Caco-2 (cell line): ENCODE data around the gene MRPL27. TPM values are rescaled to one million over a fixed set of nuclear protein-coding genes. Genes with fewer than 3 reads are reported as not detected.

Source experiments
- BruUV-seq: library from RNA; stranded (reverse); fragments of 400-500 nt; replicated peaks from 2 replicates; lab custom pipeline; 2021; lab: Mats Ljungman, UMichigan
- CTCF ChIA-PET: fragments of 300-600 bp; sonication (Branson Sonifier 250); formaldehyde crosslinking; loops from one replicate; lab custom pipeline; 2022; ENCODE audit warnings: antibody characterized with exemption; lab: Charles Lee
- POLR2A ChIA-PET: fragments of 300-600 bp; sonication (Branson Sonifier 250); formaldehyde crosslinking; loops from one replicate; lab custom pipeline; 2022; ENCODE audit warnings: antibody characterized with exemption; lab: Charles Lee
- DNase-seq, 2 experiments: peaks; one replicate each; pipeline versions ENCODE4 v3.0.0 to v3.0.0-alpha.2; 2020 to 2022
- H3K27me3 ChIP-seq: replicated peaks from 2 replicates; pipeline ENCODE4 v1.6.0; 2011; ENCODE audit warnings: low read length; ENCODE audit not compliant: control insufficient read depth, insufficient read depth
- H3K36me3 ChIP-seq: 2 replicates; pipeline ENCODE4 v1.5.1; 2011; ENCODE audit warnings: low read length; ENCODE audit not compliant: control insufficient read depth, insufficient read depth
- H3K4me1 ChIP-seq: fragments of 250-450 bp; sonication (Bioruptor Pico); 2 replicates; pipeline ENCODE4 v1.5.1; 2020; ENCODE audit warnings: mild to moderate bottlenecking
- H3K4me3 ChIP-seq: 2 replicates; pipeline ENCODE4 v1.5.1; 2011; ENCODE audit warnings: low read depth, mild to moderate bottlenecking, control low read depth, low read length
- H3K9me3 ChIP-seq: fragments of 250-450 bp; sonication (Bioruptor Pico); 2 replicates; pipeline ENCODE4 v1.5.1; 2020; ENCODE audit warnings: mild to moderate bottlenecking, moderate library complexity
- H3K27ac Mint-ChIP-seq: one replicate; pipeline ENCODE4 v1.8.0; 2022; ENCODE audit warnings: mixed read lengths; ENCODE audit not compliant: unreplicated experiment
- H3K27me3 Mint-ChIP-seq: one replicate; pipeline ENCODE4 v1.8.0; 2022; ENCODE audit warnings: mixed read lengths; ENCODE audit not compliant: insufficient read depth, unreplicated experiment
- H3K36me3 Mint-ChIP-seq: one replicate; pipeline ENCODE4 v1.8.0; 2022; ENCODE audit warnings: mild to moderate bottlenecking, mixed read lengths; ENCODE audit not compliant: insufficient read depth, unreplicated experiment
- H3K4me1 Mint-ChIP-seq: one replicate; pipeline ENCODE4 v1.8.0; 2022; ENCODE audit warnings: low read depth, mixed read lengths; ENCODE audit not compliant: unreplicated experiment
- H3K4me3 Mint-ChIP-seq: one replicate; pipeline ENCODE4 v1.8.0; 2022; ENCODE audit warnings: mild to moderate bottlenecking, moderate library complexity, mixed read lengths; ENCODE audit not compliant: unreplicated experiment
- H3K9me3 Mint-ChIP-seq: one replicate; pipeline ENCODE4 v1.8.0; 2022; ENCODE audit warnings: mixed read lengths; ENCODE audit not compliant: unreplicated experiment
- intact Hi-C: fragments of 100-400 bp; cut with micrococcal nuclease; formaldehyde crosslinking; loops from one replicate; pipeline ENCODE4 v1.10.0; 2022; ENCODE audit not compliant: unreplicated experiment
- total RNA-seq: library from RNA; stranded (reverse); gene quantifications from 2 replicates; pipeline ENCODE4 v1.2.3, GENCODE V29; 2022
- TF ChIP-seq, protein P1 (sequence below), 2 experiments: fragments of 200-600 bp in 1 of 2; IDR thresholded peaks; 1 replicate in 1 of 2; 2 replicates in 1 of 2; pipeline versions ENCODE4 v1.5.1 to v1.8.0; 2011 to 2022; ENCODE audit warnings: antibody characterized with exemption in 1 of 2, control low read depth in 1 of 2, inconsistent platforms in 1 of 2, low read depth in 1 of 2, low read length in 1 of 2, mild to moderate bottlenecking in 1 of 2, moderate library complexity in 1 of 2; ENCODE audit not compliant: insufficient read depth in 1 of 2, severe bottlenecking in 1 of 2, unreplicated experiment in 1 of 2

Gene MRPL27
- total RNA-seq, 1 experiment from 2014 or later: 196 TPM

DNA sequence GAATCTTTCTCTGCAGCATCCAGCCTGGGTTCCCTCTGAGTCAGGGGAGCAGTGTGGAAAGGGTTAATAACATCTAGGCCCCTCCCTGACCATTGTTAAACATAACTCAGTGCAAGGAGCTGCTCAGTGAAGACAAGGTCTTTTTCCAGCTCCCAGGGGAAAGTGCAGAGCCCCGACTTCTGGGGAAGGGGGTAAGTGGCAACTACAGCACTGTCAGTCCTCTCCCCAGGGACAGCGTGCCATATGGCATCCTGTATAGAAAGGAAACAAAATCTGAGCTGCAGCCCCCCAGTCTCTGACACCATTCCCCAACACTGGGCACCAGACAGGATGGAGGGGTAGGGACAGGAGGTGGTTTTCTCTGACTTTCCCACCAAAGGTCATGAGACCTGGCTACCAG, 7.8 kb downstream of the MRPL27 start:
- intact Hi-C loops: loop anchor here (10.0 kb wide), 1 partner anchor 330 kb away; no protein-coding TSS in a partner anchor
- Histone ChIP-seq H3K36me3 (peaks cover 19% of the 10 kb centered on the region), H3K4me1 (no peaks in the 10 kb centered on the region; the same call in 1 of the 2 replicates), H3K4me3 (no peak overlapping the region), H3K27me3 (no peaks in the 10 kb centered on the region), H3K9me3 (no peaks in the 10 kb centered on the region)
- H3K4me1 Mint-ChIP-seq: peaks cover 10% of the 10 kb centered on the region
- H3K4me3 Mint-ChIP-seq: no peak overlapping the region
- TF ChIP-seq, protein P1, sequence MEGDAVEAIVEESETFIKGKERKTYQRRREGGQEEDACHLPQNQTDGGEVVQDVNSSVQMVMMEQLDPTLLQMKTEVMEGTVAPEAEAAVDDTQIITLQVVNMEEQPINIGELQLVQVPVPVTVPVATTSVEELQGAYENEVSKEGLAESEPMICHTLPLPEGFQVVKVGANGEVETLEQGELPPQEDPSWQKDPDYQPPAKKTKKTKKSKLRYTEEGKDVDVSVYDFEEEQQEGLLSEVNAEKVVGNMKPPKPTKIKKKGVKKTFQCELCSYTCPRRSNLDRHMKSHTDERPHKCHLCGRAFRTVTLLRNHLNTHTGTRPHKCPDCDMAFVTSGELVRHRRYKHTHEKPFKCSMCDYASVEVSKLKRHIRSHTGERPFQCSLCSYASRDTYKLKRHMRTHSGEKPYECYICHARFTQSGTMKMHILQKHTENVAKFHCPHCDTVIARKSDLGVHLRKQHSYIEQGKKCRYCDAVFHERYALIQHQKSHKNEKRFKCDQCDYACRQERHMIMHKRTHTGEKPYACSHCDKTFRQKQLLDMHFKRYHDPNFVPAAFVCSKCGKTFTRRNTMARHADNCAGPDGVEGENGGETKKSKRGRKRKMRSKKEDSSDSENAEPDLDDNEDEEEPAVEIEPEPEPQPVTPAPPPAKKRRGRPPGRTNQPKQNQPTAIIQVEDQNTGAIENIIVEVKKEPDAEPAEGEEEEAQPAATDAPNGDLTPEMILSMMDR (IDR thresholded peaks at IDR 0.05; ENCODE audit: insufficient read depth in 1 of 2, low read depth in 1 of 2, low read length in 1 of 2, severe bottlenecking in 1 of 2, unreplicated experiment in 1 of 2): no peak
- no peaks in the 10 kb centered on the region for H3K9me3 Mint-ChIP-seq
- H3K27me3 Mint-ChIP-seq: no peaks in the 10 kb centered on the region
- no peak for DNase-seq
- peak overlapping the region; percentile 31 for H3K27ac Mint-ChIP-seq
- ChIA-PET POLR2A (interaction anchor here (0.6 to 0.8 kb wide), 3 partner anchors 13 to 136 kb away, joined by 3 read pairs; no protein-coding TSS in a partner anchor), CTCF (interaction anchor here (0.9 to 4.8 kb wide), 5 partner anchors 10 to 213 kb away, joined by 3 to 65 read pairs (median 4); partner anchors contain the start of genes LRRC59 and RSAD1)
- BruUV-seq: no TSS peak
- peaks cover 75% of the 10 kb centered on the region for H3K36me3 Mint-ChIP-seq

DNA sequence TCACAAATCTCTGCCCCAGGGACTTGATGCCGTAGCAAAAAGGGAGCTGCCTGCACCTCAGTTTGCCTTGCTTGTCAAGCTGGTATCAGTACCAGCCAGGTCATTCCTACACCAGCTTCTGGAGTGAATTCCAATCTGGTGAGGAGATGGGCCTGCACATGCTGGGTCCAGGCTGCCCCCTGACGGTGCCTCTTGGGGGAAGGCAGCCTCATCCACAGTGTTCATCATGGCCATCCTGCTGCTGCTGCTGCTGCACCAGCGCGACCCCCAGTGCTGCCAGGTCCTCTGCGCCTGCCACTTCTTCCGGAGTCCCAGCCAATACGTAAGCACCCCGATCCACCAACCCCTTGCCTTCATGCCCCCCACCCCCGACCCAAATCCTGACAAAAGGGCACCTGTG, 8.3 kb downstream of the MRPL27 start:
- ChIA-PET CTCF (interaction anchor here (0.9 to 4.8 kb wide), 5 partner anchors 9 to 114 kb away, joined by 3 to 65 read pairs (median 4); partner anchors contain the start of genes LRRC59 and RSAD1), POLR2A (interaction anchor here (0.6 to 0.8 kb wide), 2 partner anchors 12 to 32 kb away, joined by 3 read pairs; partner anchors contain the start of gene LRRC59)
- DNase-seq: no peak
- intact Hi-C loops: loop anchor here (10.0 kb wide), 1 partner anchor 330 kb away; no protein-coding TSS in a partner anchor
- Mint-ChIP-seq H3K4me3 (no peak overlapping the region), H3K9me3 (no peaks in the 10 kb centered on the region), H3K36me3 (peaks cover 75% of the 10 kb centered on the region), H3K27ac (no peak overlapping the region), H3K27me3 (no peaks in the 10 kb centered on the region), H3K4me1 (peaks cover 10% of the 10 kb centered on the region)
- BruUV-seq: no TSS peak
- no peaks in the 10 kb centered on the region for H3K9me3 ChIP-seq
- peaks cover 14% of the 10 kb centered on the region for H3K36me3 ChIP-seq
- no peaks in the 10 kb centered on the region; the same call in 1 of the 2 replicates for H3K4me1 ChIP-seq
- H3K27me3 ChIP-seq: no peaks in the 10 kb centered on the region
- TF ChIP-seq, protein P1 (IDR thresholded peaks at IDR 0.05; ENCODE audit: insufficient read depth in 1 of 2, low read depth in 1 of 2, low read length in 1 of 2, severe bottlenecking in 1 of 2, unreplicated experiment in 1 of 2): no peak
- no peak overlapping the region for H3K4me3 ChIP-seq

DNA sequence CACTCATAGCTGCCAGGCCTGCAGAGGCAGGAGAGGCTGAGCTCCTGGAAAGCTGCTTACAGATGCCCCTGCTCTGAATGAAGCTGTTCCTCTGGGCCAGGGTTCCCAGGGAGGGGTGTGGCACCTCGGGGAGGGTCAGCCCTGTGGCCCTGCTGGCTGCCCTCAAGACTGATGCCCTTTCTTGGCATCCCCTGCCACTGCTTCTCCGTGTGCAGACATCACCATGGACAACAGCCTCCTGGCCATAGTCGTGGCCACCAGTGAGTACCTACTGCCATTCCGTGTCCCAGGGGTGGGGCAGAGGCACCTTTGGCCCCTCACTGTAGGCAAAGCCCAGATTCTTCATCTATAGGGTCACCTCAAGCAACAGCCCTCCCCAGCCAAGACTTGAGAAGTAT, 8.9 kb downstream of the MRPL27 start:
- ChIA-PET POLR2A (interaction anchor here (0.8 to 3.5 kb wide), 2 partner anchors 18 to 33 kb away, joined by 3 to 14 read pairs; partner anchors contain the start of genes LRRC59 and XYLT2), CTCF (interaction anchor here (0.6 to 4.8 kb wide), 7 partner anchors 14 to 164 kb away, joined by 3 to 65 read pairs (median 8); partner anchors contain the start of genes LRRC59 and RSAD1)
- Mint-ChIP-seq H3K36me3 (peaks cover 75% of the 10 kb centered on the region), H3K27ac (peak overlapping the region; percentile 46), H3K27me3 (no peaks in the 10 kb centered on the region), H3K4me1 (peaks cover 10% of the 10 kb centered on the region), H3K9me3 (no peaks in the 10 kb centered on the region), H3K4me3 (no peak overlapping the region)
- no TSS peak for BruUV-seq
- DNase-seq: no peak
- intact Hi-C loops: loop anchor here (10.0 kb wide), 1 partner anchor 331 kb away; no protein-coding TSS in a partner anchor
- H3K4me3 ChIP-seq: no peak overlapping the region
- TF ChIP-seq, protein P1 (IDR thresholded peaks at IDR 0.05; ENCODE audit: insufficient read depth in 1 of 2, low read depth in 1 of 2, low read length in 1 of 2, severe bottlenecking in 1 of 2, unreplicated experiment in 1 of 2): no peak
- no peaks in the 10 kb centered on the region; the same call in 1 of the 2 replicates for H3K4me1 ChIP-seq
- no peaks in the 10 kb centered on the region for H3K9me3 ChIP-seq
- peaks cover 15% of the 10 kb centered on the region for H3K36me3 ChIP-seq
- H3K27me3 ChIP-seq: no peaks in the 10 kb centered on the region
